GM19467 (cell line): ENCODE measurements around the gene ANO4.

ENCODE experiments used
- ATAC-seq: cut with Tn5 transposase; IDR thresholded peaks from one replicate; pipeline ENCODE4 v1.9.1; 2021; ENCODE audit warnings: mild to moderate bottlenecking, moderate library complexity; ENCODE audit not compliant: unreplicated experiment

The ANO4 gene

GRCh38 chr12:100801320-100801719, 6.7 kb downstream of the ANO4 start:
- ATAC-seq: no peak

- ATAC-seq: no peak
Measured at GRCh38 chr12:100808777-100809176, 14.2 kb downstream of the ANO4 start.

- ATAC-seq: no peak
Measured at GRCh38 chr12:100820314-100820713, 25.7 kb downstream of the ANO4 start.

GRCh38 chr12:100823963-100824362, 29.4 kb downstream of the ANO4 start:
- no peak for ATAC-seq

GRCh38 chr12:100824476-100824875, 29.9 kb downstream of the ANO4 start:
- no peak for ATAC-seq

- no peak for ATAC-seq
Measured at GRCh38 chr12:100826323-100826722, 31.7 kb downstream of the ANO4 start.

GRCh38 chr12:100827901-100828520, 33.4 kb downstream of the ANO4 start:
- no peak for ATAC-seq

- ATAC-seq: no peak
Measured at GRCh38 chr12:100830003-100830795, 35.6 kb downstream of the ANO4 start.

GRCh38 chr12:100833282-100833681, 38.7 kb downstream of the ANO4 start:
- ATAC-seq: no peak

- ATAC-seq: no peak
Measured at GRCh38 chr12:100840748-100841147, 46.2 kb downstream of the ANO4 start.

- no peak for ATAC-seq
Measured at GRCh38 chr12:100842156-100842555, 47.6 kb downstream of the ANO4 start.

GRCh38 chr12:100843061-100843460, 48.5 kb downstream of the ANO4 start:
- ATAC-seq: no peak

- no peak for ATAC-seq
Measured at GRCh38 chr12:100845095-100845494, 50.5 kb downstream of the ANO4 start.

GRCh38 chr12:100851637-100852036, 57.1 kb downstream of the ANO4 start:
- no peak for ATAC-seq

- ATAC-seq: no peak
Measured at GRCh38 chr12:100857418-100857817, 62.8 kb downstream of the ANO4 start.

- ATAC-seq: no peak
Measured at GRCh38 chr12:100857971-100858370, 63.4 kb downstream of the ANO4 start.

- ATAC-seq: no peak
Measured at GRCh38 chr12:100858656-100859055, 64.1 kb downstream of the ANO4 start.

- ATAC-seq: no peak
Measured at GRCh38 chr12:100859063-100859627, 64.6 kb downstream of the ANO4 start.

- ATAC-seq: no peak
Measured at GRCh38 chr12:100860611-100861010, 66.0 kb downstream of the ANO4 start.

- no peak for ATAC-seq
Measured at GRCh38 chr12:100862676-100863075, 68.1 kb downstream of the ANO4 start.

GRCh38 chr12:100864366-100864765, 69.8 kb downstream of the ANO4 start:
- no peak for ATAC-seq
